Cardiac septum (tissue), 1 donor: ENCODE data around the gene ORAI1. TPM values are rescaled to one million over a fixed set of nuclear protein-coding genes. Genes with fewer than 3 reads are reported as not detected.
"Not testable (repeated sequence)": the region's sequence is repeated elsewhere in the genome, so short reads cannot be mapped to it uniquely, and the experiment has no call there.

Experiments
- DNase-seq: peaks from one replicate; pipeline ENCODE4 v3.0.0-alpha.2; 2020; ENCODE audit warnings: low spot score
- intact Hi-C: fragments of 100-400 bp; cut with DNase I; formaldehyde crosslinking; loops from one replicate; pipeline ENCODE4 v1.14.0; 2022
- total RNA-seq: library from RNA; stranded (reverse); fragmentation: NEBNext Ultra II Directional; extraction: Animal tissue kit (Norgen Biotek cat#: 25700); gene quantifications from one replicate; pipeline ENCODE4 v1.2.1, GENCODE V29; 2021
- donor health status: DM: no; HTN: no; CAD: no.

The ORAI1 gene
- total RNA-seq, 1 donor from 2014 or later, result 8.0 TPM

DNA sequence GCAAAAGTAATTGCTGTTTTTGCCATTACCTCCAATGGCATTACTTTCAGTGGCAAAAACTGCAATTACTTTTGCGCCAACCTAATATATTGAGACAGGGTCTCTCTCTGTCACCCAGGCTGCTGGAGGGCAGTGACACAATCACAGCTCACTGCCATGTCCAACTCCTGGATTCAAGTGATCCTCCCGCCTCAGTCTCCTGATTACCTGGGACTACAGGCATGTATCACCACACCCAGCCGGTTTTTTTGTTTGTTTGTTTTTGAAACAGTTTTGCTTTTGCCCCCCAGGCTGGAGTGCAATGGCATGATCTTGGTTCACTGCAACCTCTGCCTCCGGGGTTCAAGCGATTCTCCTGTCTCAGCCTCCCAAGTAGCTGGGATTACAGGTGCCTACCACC lies 29.8 kb upstream of the ORAI1 start:
- intact Hi-C loops, result no loop called here
- no peak for DNase-seq

GRCh38 chr12:121600702-121601336 lies 25.5 kb upstream of the ORAI1 start:
- DNase-seq, result no peak
- intact Hi-C loops, result no loop called here

GRCh38 chr12:121602766-121603165 lies 23.6 kb upstream of the ORAI1 start:
- intact Hi-C loops, result no loop called here
- no peak for DNase-seq

DNA sequence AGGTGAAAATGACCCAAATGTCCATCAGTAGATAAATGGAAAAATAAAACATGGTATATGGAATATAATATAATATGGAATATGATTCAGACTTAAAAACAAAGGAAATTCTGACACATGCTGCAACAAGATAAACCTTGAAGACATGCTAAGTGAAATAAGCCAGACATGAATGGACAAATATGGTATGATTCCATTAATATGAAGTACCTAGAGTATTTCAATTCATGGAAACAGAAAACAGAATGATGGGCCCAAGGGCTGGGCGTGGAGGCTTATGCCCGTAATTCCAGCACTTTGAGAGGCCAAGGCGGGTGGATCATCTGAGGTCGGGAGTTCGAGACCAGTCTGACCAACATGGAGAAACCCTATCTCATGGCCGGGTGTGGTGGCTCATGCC lies 22.7 kb upstream of the ORAI1 start:
- no peak for DNase-seq
- intact Hi-C loops, result no loop called here

DNA sequence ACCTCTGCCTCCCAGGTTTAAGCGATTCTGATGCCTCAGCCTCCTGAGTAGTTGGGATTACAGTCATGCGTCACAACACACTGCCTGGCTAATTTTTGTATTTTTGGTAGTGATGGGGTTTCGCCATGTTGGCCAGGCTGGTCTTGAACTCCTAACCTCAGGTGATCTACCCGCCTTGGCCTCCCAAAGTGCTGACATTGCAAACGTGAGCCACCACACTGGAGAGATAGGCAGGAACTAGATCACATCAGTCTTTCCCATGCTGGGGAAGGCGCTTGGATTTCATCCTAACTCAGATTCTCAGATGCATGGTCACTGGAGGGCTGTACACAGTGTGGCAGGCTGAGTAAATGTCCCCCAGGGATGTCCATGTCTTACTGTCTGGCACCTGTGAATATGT lies 18.0 kb upstream of the ORAI1 start:
- intact Hi-C loops, result no loop called here
- DNase-seq, result no peak

- no peak for DNase-seq
- intact Hi-C loops, result no loop called here
Observed at GRCh38 chr12:121610239-121611149, 15.8 kb upstream of the ORAI1 start.

DNA sequence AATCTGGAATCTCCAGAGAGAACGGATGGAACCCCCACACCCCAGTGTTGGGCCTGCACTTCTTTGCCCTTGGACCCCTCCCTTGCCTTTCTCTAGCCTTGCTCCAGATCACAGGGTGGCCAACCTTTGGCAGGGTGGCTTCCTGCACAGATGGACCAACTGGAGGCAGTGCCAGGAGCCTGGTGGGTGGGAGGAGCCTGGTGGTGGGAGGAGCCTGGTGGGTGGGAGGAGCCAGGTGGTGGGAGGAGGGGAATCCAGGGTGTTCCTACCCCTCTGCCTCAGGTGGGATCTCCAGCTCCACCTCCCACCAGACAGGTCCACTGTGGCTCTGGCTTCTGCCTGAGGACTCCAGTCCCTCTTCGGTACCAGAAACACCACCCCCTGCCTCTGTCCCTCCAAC lies 15.0 kb upstream of the ORAI1 start:
- no peak for DNase-seq

GRCh38 chr12:121613462-121613861 lies 12.9 kb upstream of the ORAI1 start:
- DNase-seq, result no peak
- intact Hi-C loops, result no loop called here

More for the DNA sequence above, 15.0 kb upstream of the ORAI1 start:
- intact Hi-C loops, result no loop called here

DNA sequence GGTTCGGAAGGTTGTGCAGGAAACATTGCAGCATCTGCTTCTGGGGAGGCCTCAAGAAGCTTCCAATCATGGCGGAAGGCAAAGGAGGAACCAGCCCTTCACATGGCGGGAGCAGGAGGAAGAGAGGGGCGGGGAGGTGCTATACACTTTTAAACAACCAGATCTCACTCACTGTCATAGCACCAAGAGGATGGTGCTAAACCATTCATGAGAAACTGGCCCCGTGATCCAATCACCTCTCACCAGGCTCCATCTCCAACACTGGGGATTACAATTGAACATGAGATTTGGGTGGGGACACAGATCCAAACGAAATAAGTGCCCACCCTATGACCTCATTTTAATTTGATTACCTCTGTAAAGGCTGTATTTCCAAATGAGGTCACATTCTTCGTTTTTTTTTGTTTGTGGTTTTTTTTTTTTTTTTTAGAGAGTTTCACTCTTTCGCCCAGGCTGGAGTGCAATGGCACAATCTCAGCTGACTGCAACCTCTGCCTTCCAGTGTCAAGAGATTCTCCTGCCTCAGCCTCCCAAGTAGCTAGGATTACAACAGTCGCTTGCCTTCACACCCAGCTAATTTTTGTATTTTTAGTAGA lies 11.4 kb upstream of the ORAI1 start:
- DNase-seq, result no peak
- intact Hi-C loops, result no loop called here

- no peak for DNase-seq
- intact Hi-C loops, result no loop called here
Observed at GRCh38 chr12:121618659-121619233, 7.6 kb upstream of the ORAI1 start.

GRCh38 chr12:121620333-121620891 lies 5.9 kb upstream of the ORAI1 start:
- intact Hi-C loops, result no loop called here
- no peak for DNase-seq

- intact Hi-C loops, result loop anchor here (2.0 to 5.0 kb wide), 5 partner anchors 46 to 170 kb away; partner anchors contain the start of gene KDM2B
- peak; percentile 77 for DNase-seq
Observed at GRCh38 chr12:121626853-121627640, 717 bp downstream of the ORAI1 start.

GRCh38 chr12:121628037-121628436 lies 1.7 kb downstream of the ORAI1 start:
- intact Hi-C loops, result loop anchor here (5.0 kb wide), 3 partner anchors 54 to 169 kb away; no protein-coding TSS in a partner anchor
- DNase-seq, result no peak

- intact Hi-C loops, result loop anchor here (5.0 kb wide), 3 partner anchors 54 to 169 kb away; no protein-coding TSS in a partner anchor
- DNase-seq, result no peak
Observed at GRCh38 chr12:121628536-121628935, 2.2 kb downstream of the ORAI1 start.

DNA sequence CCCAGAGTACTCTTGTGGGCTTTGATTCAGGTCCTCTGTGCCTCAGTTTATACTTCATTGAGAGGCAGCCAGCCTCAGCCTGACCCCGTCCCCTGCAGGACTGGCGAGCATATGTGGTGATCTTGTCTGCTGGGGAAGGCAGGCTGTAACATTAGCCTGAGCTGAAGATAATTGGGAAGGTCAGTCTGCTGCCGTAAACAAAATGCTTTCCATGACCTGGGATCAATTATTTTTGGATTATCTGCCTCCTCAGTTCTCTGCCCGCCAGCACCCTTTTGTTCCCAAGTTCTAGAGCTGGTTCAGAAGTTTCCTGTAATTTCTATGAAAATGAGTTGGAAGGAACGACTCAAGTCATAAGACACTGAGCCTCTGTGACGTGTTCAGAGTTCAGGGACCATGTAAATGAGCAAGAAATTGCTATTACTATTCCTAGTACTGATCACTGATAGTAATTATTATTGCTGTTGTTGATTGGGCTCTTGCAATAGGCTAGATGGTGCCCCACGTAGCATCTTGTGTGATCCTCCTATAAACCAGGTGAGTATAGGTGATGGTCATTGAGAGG lies 4.5 kb downstream of the ORAI1 start:
- intact Hi-C loops, result no loop called here
- DNase-seq, result no peak

- DNase-seq, result no peak
- intact Hi-C loops, result no loop called here
Observed at GRCh38 chr12:121632069-121632970, 6.0 kb downstream of the ORAI1 start.

- intact Hi-C loops, DNase-seq: not testable (repeated sequence)
Observed at GRCh38 chr12:121633833-121634196, 7.5 kb downstream of the ORAI1 start.

GRCh38 chr12:121634836-121635235 lies 8.5 kb downstream of the ORAI1 start:
- DNase-seq, result no peak
- intact Hi-C loops, result no loop called here
